ENCODE data around the gene PRICKLE4.

PRICKLE4 gene

GRCh38 chr6:41821266-41821665 is 40.7 kb downstream of the PRICKLE4 start:
- no peak for DNase-seq (ENCODE audit: low spot score)
- in situ Hi-C loops (cut with MboI; ENCODE audit: low sequenced_read_pairs, unreplicated experiment), result no loop called here
- no peak for TF ChIP-seq CTCF (IDR thresholded peaks at IDR 0.05; ENCODE audit: borderline replicate concordance, control extremely low read depth, extremely low read depth, insufficient read depth, missing control alignments)

- DNase-seq (ENCODE audit: low spot score), result no peak
- in situ Hi-C loops (cut with MboI; ENCODE audit: low sequenced_read_pairs, unreplicated experiment), result no loop called here
- TF ChIP-seq CTCF (IDR thresholded peaks at IDR 0.05; ENCODE audit: borderline replicate concordance, control extremely low read depth, extremely low read depth, insufficient read depth, missing control alignments), result no peak
Observed at GRCh38 chr6:41822021-41822420, 41.4 kb downstream of the PRICKLE4 start.

- in situ Hi-C loops (cut with MboI; ENCODE audit: low sequenced_read_pairs, unreplicated experiment), result no loop called here
- no peak for DNase-seq (ENCODE audit: low spot score)
- TF ChIP-seq CTCF (IDR thresholded peaks at IDR 0.05; ENCODE audit: borderline replicate concordance, control extremely low read depth, extremely low read depth, insufficient read depth, missing control alignments), result no peak
Observed at GRCh38 chr6:41823178-41823577, 42.6 kb downstream of the PRICKLE4 start.

GRCh38 chr6:41824571-41825569 is 44.3 kb downstream of the PRICKLE4 start:
- in situ Hi-C loops (cut with MboI; ENCODE audit: low sequenced_read_pairs, unreplicated experiment), result no loop called here
- DNase-seq (ENCODE audit: low spot score), result no peak
- TF ChIP-seq CTCF (IDR thresholded peaks at IDR 0.05; ENCODE audit: borderline replicate concordance, control extremely low read depth, extremely low read depth, insufficient read depth, missing control alignments), result no peak

GRCh38 chr6:41826343-41827022 is 45.9 kb downstream of the PRICKLE4 start:
- DNase-seq (ENCODE audit: low spot score), result no peak
- in situ Hi-C loops (cut with MboI; ENCODE audit: low sequenced_read_pairs, unreplicated experiment), result no loop called here
- no peak for TF ChIP-seq CTCF (IDR thresholded peaks at IDR 0.05; ENCODE audit: borderline replicate concordance, control extremely low read depth, extremely low read depth, insufficient read depth, missing control alignments)

GRCh38 chr6:41832263-41832662 is 51.7 kb downstream of the PRICKLE4 start:
- in situ Hi-C loops (cut with MboI; ENCODE audit: low sequenced_read_pairs, unreplicated experiment), result no loop called here
- no peak for TF ChIP-seq CTCF (IDR thresholded peaks at IDR 0.05; ENCODE audit: borderline replicate concordance, control extremely low read depth, extremely low read depth, insufficient read depth, missing control alignments)
- DNase-seq (ENCODE audit: low spot score), result no peak
